Measurements from ENCODE around the gene MSLN. TPM values are rescaled to one million over a fixed set of nuclear protein-coding genes. Genes with fewer than 3 reads are reported as not detected.

Gene MSLN
- total and polyA plus RNA-seq, 2 of the 8 experiments (the other 6 are each of a cell fraction or from before 2014, with no cell fraction given): 0.28 to 0.50 TPM

DNA sequence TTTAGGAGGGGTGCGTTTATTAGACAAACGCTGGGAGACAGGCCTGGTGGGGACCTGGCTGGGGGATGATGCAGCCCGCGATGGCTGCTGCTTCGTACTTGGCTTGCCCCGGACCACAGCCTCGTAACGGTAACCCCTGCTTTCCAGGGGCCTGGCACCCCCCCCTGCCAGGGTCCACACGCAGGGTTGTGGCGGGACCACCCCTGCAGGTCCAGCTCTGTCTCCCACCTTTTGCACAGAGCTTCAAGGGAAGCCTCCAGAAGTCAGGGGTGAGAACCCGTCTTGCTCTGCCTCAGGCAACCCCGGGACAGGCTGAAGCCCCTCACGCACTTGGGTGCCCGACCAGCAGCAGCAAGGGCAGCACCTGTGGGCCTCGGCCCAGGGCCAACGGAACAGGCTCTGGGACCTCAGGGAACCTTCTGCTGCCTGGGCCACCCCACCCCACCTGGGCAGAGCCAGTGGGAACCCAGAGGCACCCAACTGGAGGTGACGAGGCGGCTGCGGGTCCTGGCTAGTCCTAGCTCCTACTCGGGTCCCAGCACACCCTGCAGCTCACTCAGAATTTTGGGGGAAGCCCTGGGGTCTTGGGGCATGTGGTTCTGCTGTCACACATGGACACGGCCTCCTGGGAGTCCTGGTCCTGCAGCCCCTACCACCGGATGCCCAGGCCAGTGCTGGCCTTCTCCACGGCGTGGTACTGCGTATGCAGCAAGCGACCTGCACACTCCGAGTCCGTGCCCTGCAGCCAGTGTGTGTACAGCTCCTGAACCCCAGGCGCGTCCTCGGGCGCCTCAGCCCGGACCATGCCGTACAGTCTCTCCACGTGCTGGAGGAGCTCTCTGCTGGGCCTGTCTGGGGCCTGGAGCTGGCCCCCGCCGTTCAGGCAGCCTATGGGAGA is 30.5 kb upstream of the MSLN start (continued):
- TF ChIP-seq CHD7 (IDR thresholded peaks at IDR 0.05; ENCODE audit: insufficient replicate concordance, low read length): no peak
- TF ChIP-seq EZH2 (IDR thresholded peaks at IDR 0.05; ENCODE audit: low read depth, low read length, severe bottlenecking): no peak
- TF ChIP-seq CBX5 (IDR thresholded peaks at IDR 0.05; ENCODE audit: low read depth, low read length): no peak
- no peak for TF ChIP-seq EGR1 (IDR thresholded peaks at IDR 0.05; ENCODE audit: borderline replicate concordance, low read depth, low read length)
- TF ChIP-seq RXRA (IDR thresholded peaks at IDR 0.05; ENCODE audit: insufficient read depth, low read depth, low read length): no peak
- no peak for TF ChIP-seq SP4 (IDR thresholded peaks at IDR 0.05; ENCODE audit: low read length)
- TF ChIP-seq KDM5A (IDR thresholded peaks at IDR 0.05; ENCODE audit: low read length): no peak
- TF ChIP-seq TEAD4 (IDR thresholded peaks at IDR 0.05; ENCODE audit: low read depth, low read length): no peak
